ENCODE measurements around the gene GSTA2. TPM values are rescaled to one million over a fixed set of nuclear protein-coding genes. Genes with fewer than 3 reads are reported as not detected.

GSTA2 gene
- total and polyA plus RNA-seq, 2 of the 13 experiments (the other 11 are each of a cell fraction or from before 2014, with no cell fraction given): 0.75 to 13.7 TPM

DNA sequence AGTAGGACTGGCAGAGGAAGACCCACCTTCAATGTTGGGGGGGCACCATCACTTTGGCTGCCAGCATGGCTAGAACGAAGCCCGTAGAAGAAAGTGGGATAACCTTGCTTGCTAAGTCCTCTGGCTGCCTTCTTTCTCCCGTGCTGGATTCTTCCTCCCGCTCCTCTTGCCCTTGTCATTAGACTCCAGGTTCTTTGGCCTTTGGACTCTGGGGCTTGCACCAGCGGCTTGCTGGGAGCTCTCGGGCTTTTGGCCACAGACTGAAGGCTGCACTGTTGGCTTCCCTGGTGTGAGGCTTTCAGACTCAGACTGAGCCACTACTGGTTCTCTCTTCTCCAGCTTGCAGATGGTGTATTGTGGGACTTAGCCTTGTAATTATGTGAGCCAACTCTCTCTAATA is 28.2 kb downstream of the GSTA2 start (continued):
- TF ChIP-seq ARID4A (CRISPR knock-in tag; IDR thresholded peaks at IDR 0.05; ENCODE audit: borderline replicate concordance) (peak; percentile 42; the same call in 1 of the 2 replicates), ZNF441 (CRISPR knock-in tag; IDR thresholded peaks at IDR 0.05; ENCODE audit: borderline replicate concordance) (no peak), HNF4G (IDR thresholded peaks at IDR 0.05; ENCODE audit: borderline replicate concordance, low read depth, low read length) (peak; percentile 81), HNF4G (CRISPR knock-in tag; IDR thresholded peaks at IDR 0.05; ENCODE audit: borderline replicate concordance, low read depth) (peak; percentile 83; the same call in 1 of the 2 replicates), FOXO4 (CRISPR knock-in tag; conservative IDR thresholded peaks at IDR 0.05) (no peak), RXRA (CRISPR knock-in tag; IDR thresholded peaks at IDR 0.05) (no peak), ZNF180 (CRISPR knock-in tag; IDR thresholded peaks at IDR 0.05; ENCODE audit: borderline replicate concordance, low read depth) (no peak), HNF4A (CRISPR knock-in tag; IDR thresholded peaks at IDR 0.05) (peak; percentile 95), SALL2 (CRISPR knock-in tag; IDR thresholded peaks at IDR 0.05) (no peak), KDM5B (CRISPR knock-in tag; IDR thresholded peaks at IDR 0.05; ENCODE audit: borderline replicate concordance) (peak; percentile 44; the same call in 1 of the 2 replicates)
- TF ChIP-seq, protein P1, sequence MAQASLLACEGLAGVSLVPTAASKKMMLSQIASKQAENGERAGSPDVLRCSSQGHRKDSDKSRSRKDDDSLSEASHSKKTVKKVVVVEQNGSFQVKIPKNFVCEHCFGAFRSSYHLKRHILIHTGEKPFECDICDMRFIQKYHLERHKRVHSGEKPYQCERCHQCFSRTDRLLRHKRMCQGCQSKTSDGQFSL (CRISPR knock-in tag; IDR thresholded peaks at IDR 0.05): no peak
- TF ChIP-seq, protein P2, sequence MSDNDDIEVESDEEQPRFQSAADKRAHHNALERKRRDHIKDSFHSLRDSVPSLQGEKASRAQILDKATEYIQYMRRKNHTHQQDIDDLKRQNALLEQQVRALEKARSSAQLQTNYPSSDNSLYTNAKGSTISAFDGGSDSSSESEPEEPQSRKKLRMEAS (IDR thresholded peaks at IDR 0.05): peak; percentile 35; the same call in 1 of the 2 replicates
